ENCODE results near the gene TNRC18. TPM values are rescaled to one million over a fixed set of nuclear protein-coding genes. Genes with fewer than 3 reads are reported as not detected.

The TNRC18 gene
- polyA plus RNA-seq, 1 donor from 2014 or later = 23.6 TPM

- Histone ChIP-seq H3K9me3 (ENCODE audit: low read length) (peaks cover 5% of the 10 kb centered on the region), H3K4me3 (ENCODE audit: low read length) (peak overlapping the region; percentile 40), H3K27me3 (ENCODE audit: insufficient read depth, low read depth, low read length) (no peaks in the 10 kb centered on the region), H3K79me2 (replicated peaks; ENCODE audit: insufficient read depth, low read length) (peaks cover 90% of the 10 kb centered on the region), H3K36me3 (ENCODE audit: insufficient read depth, low read length) (peaks cover 5% of the 10 kb centered on the region), H3K27ac (ENCODE audit: low read length) (peak overlapping the region; percentile 100), H3K4me2 (ENCODE audit: low read length) (no peak overlapping the region), H4K20me1 (ENCODE audit: insufficient read depth) (no peaks in the 10 kb centered on the region), H3K9ac (ENCODE audit: low read length) (peak overlapping the region; percentile 100), H3F3A (ENCODE audit: insufficient read depth, low read length, poor library complexity, severe bottlenecking) (no peaks in the 10 kb centered on the region), H2AFZ (ENCODE audit: low read depth, low read length) (no peak overlapping the region), H3K9me2 (ENCODE audit: insufficient read depth, low read length) (no peaks in the 10 kb centered on the region)
- TF ChIP-seq POLR2AphosphoS5 (IDR thresholded peaks at IDR 0.05) = peak; percentile 84
- TF ChIP-seq TAF1 (IDR thresholded peaks at IDR 0.05; ENCODE audit: low read depth) = no peak
- TF ChIP-seq EP300 (conservative IDR thresholded peaks at IDR 0.05; ENCODE audit: poor library complexity, severe bottlenecking) = peak; percentile 96
- TF ChIP-seq, protein P1, sequence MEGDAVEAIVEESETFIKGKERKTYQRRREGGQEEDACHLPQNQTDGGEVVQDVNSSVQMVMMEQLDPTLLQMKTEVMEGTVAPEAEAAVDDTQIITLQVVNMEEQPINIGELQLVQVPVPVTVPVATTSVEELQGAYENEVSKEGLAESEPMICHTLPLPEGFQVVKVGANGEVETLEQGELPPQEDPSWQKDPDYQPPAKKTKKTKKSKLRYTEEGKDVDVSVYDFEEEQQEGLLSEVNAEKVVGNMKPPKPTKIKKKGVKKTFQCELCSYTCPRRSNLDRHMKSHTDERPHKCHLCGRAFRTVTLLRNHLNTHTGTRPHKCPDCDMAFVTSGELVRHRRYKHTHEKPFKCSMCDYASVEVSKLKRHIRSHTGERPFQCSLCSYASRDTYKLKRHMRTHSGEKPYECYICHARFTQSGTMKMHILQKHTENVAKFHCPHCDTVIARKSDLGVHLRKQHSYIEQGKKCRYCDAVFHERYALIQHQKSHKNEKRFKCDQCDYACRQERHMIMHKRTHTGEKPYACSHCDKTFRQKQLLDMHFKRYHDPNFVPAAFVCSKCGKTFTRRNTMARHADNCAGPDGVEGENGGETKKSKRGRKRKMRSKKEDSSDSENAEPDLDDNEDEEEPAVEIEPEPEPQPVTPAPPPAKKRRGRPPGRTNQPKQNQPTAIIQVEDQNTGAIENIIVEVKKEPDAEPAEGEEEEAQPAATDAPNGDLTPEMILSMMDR (IDR thresholded peaks at IDR 0.05; ENCODE audit: poor library complexity, severe bottlenecking) = no peak
- TF ChIP-seq SMC3 (conservative IDR thresholded peaks at IDR 0.05; ENCODE audit: poor library complexity) = peak; percentile 52
- peak; percentile 38 for TF ChIP-seq MXI1 (conservative IDR thresholded peaks at IDR 0.05; ENCODE audit: poor library complexity, severe bottlenecking)
- peak; percentile 94 for TF ChIP-seq REST (IDR thresholded peaks at IDR 0.05; ENCODE audit: borderline replicate concordance)
- TF ChIP-seq RAD21 (conservative IDR thresholded peaks at IDR 0.05) = peak; percentile 39
- no peak for TF ChIP-seq EZH2 (IDR thresholded peaks at IDR 0.05; ENCODE audit: borderline replicate concordance, insufficient read depth, low read length, poor library complexity, severe bottlenecking)
Measured at GRCh38 chr7:5431560-5432015, 8.0 kb upstream of the TNRC18 start.

GRCh38 chr7:5430612-5430947, 6.9 kb upstream of the TNRC18 start:
- H3K27me3 ChIP-seq (ENCODE audit: insufficient read depth, low read depth, low read length) = no peaks in the 10 kb centered on the region
- peaks cover 5% of the 10 kb centered on the region for H3K36me3 ChIP-seq (ENCODE audit: insufficient read depth, low read length)
- no peak overlapping the region for H2AFZ ChIP-seq (ENCODE audit: low read depth, low read length)
- no peak overlapping the region for H3K4me2 ChIP-seq (ENCODE audit: low read length)
- no peaks in the 10 kb centered on the region for H4K20me1 ChIP-seq (ENCODE audit: insufficient read depth)
- H3K27ac ChIP-seq (ENCODE audit: low read length) = peak overlapping the region; percentile 100
- H3K4me3 ChIP-seq (ENCODE audit: low read length) = peak overlapping the region; percentile 100
- H3K79me2 ChIP-seq (replicated peaks; ENCODE audit: insufficient read depth, low read length) = peaks cover 90% of the 10 kb centered on the region
- H3K9ac ChIP-seq (ENCODE audit: low read length) = peak overlapping the region; percentile 100
- H3K9me3 ChIP-seq (ENCODE audit: low read length) = peaks cover 5% of the 10 kb centered on the region
- H3F3A ChIP-seq (ENCODE audit: insufficient read depth, low read length, poor library complexity, severe bottlenecking) = peaks cover 3% of the 10 kb centered on the region
- TF ChIP-seq REST (IDR thresholded peaks at IDR 0.05; ENCODE audit: borderline replicate concordance) (no peak), EP300 (conservative IDR thresholded peaks at IDR 0.05; ENCODE audit: poor library complexity, severe bottlenecking) (no peak), SMC3 (conservative IDR thresholded peaks at IDR 0.05; ENCODE audit: poor library complexity) (no peak), MXI1 (conservative IDR thresholded peaks at IDR 0.05; ENCODE audit: poor library complexity, severe bottlenecking) (no peak), POLR2AphosphoS5 (IDR thresholded peaks at IDR 0.05) (no peak), TAF1 (IDR thresholded peaks at IDR 0.05; ENCODE audit: low read depth) (no peak), RAD21 (conservative IDR thresholded peaks at IDR 0.05) (no peak), EZH2 (IDR thresholded peaks at IDR 0.05; ENCODE audit: borderline replicate concordance, insufficient read depth, low read length, poor library complexity, severe bottlenecking) (no peak)
- TF ChIP-seq, protein P1 (IDR thresholded peaks at IDR 0.05; ENCODE audit: poor library complexity, severe bottlenecking) = no peak
- no peaks in the 10 kb centered on the region for H3K9me2 ChIP-seq (ENCODE audit: insufficient read depth, low read length)
